Parathyroid adenoma (tissue), 2 donors: ENCODE data around the gene DDX17.
"Not testable (repeated sequence)": the region's sequence is repeated elsewhere in the genome, so short reads cannot be mapped to it uniquely, and the experiment has no call there.

ENCODE experiments used
- H2AFZ ChIP-seq: fragments of 300-600 bp; sonication (generic); one replicate; pipeline ENCODE4 v1.7.0; 2017; ENCODE audit warnings: antibody characterized with exemption, mild to moderate bottlenecking
- H3K27ac ChIP-seq: fragments of 300-600 bp; sonication (generic); one replicate; pipeline ENCODE4 v1.7.0; 2017
- H3K27me3 ChIP-seq: fragments of 300-600 bp; sonication (generic); one replicate; pipeline ENCODE4 v1.7.0; 2017; ENCODE audit warnings: low read length; ENCODE audit not compliant: control insufficient read depth, insufficient read depth
- H3K36me3 ChIP-seq: fragments of 300-600 bp; sonication (generic); one replicate; pipeline ENCODE4 v1.7.0; 2017; ENCODE audit warnings: low read length; ENCODE audit not compliant: control insufficient read depth, insufficient read depth
- H3K4me1 ChIP-seq: fragments of 300-600 bp; sonication (generic); one replicate; pipeline ENCODE4 v1.7.0; 2017; ENCODE audit warnings: control low read depth
- H3K4me2 ChIP-seq: fragments of 300-600 bp; sonication (generic); one replicate; pipeline ENCODE4 v1.7.0; 2017; ENCODE audit warnings: low read length
- H3K4me3 ChIP-seq: fragments of 300-600 bp; sonication (generic); one replicate; pipeline ENCODE4 v1.7.0; 2017; ENCODE audit warnings: low read depth, low read length
- H3K79me2 ChIP-seq: fragments of 300-600 bp; sonication (generic); one replicate; pipeline ENCODE4 v1.7.0; 2017; ENCODE audit warnings: control low read depth
- H3K9ac ChIP-seq: fragments of 300-600 bp; sonication (generic); one replicate; pipeline ENCODE4 v1.7.0; 2017; ENCODE audit warnings: mild to moderate bottlenecking
- H3K9me3 ChIP-seq: fragments of 300-600 bp; sonication (generic); one replicate; pipeline ENCODE4 v1.7.0; 2017; ENCODE audit warnings: low read length; ENCODE audit not compliant: control insufficient read depth
- CTCF ChIP-seq: fragments of 300-600 bp; sonication (generic); IDR thresholded peaks from one replicate; pipeline ENCODE4 v1.7.0; 2017; ENCODE audit warnings: antibody characterized with exemption, mild to moderate bottlenecking
- donor health status: primary hyperparathyroidism.

Gene DDX17

DNA sequence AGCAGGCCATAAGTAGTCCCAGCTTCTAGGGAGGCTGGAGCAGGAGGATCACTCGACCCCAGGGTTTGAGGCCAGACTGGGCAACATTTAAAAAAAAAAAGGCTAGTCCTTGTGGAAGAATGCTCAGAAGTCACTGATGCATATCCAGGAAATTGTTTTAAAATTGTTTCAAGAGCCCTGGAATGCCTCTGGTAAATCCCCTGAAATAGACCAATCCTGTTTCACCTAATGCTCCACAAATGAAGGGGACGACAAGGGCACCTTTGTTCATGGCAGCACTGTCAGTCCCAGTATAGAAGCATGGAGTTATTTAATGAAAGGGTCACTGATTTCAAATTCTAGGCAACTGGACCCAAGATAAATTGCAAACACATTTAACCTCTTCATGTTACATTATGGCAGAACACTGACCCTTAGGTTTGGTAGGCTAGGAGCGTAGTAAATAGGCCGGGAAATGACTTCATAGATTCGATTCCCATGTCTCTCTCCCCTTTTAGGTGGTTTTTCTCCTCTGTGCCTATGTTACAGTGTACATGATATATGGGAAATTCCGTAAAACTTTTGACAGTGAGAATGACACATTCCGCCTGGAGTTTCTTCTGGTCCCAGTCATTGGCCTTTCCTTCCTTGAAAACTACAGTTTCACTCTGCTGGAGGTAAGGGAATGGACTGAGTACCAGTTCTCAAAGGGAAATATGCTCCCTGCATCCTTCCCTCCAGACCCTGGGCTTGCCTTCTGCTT, 26.8 kb downstream of the DDX17 start:
- Histone ChIP-seq H3K27ac (no peak overlapping the region), H3K9ac (no peak overlapping the region), H3K4me1 (no peaks in the 10 kb centered on the region), H3K4me3 (no peak overlapping the region), H2AFZ (no peak overlapping the region), H3K4me2 (no peak overlapping the region), H3K79me2 (no peaks in the 10 kb centered on the region), H3K36me3 (no peaks in the 10 kb centered on the region), H3K27me3 (no peaks in the 10 kb centered on the region), H3K9me3 (no peaks in the 10 kb centered on the region)
- TF ChIP-seq CTCF = no peak

- no peaks in the 10 kb centered on the region for H3K36me3 ChIP-seq
- no peak overlapping the region for H3K27ac ChIP-seq
- H2AFZ ChIP-seq = no peak overlapping the region
- no peaks in the 10 kb centered on the region for H3K79me2 ChIP-seq
- H3K4me1 ChIP-seq = no peaks in the 10 kb centered on the region
- H3K4me3 ChIP-seq = no peak overlapping the region
- no peaks in the 10 kb centered on the region for H3K9me3 ChIP-seq
- no peaks in the 10 kb centered on the region for H3K27me3 ChIP-seq
- no peak for TF ChIP-seq CTCF
- H3K4me2 ChIP-seq = no peak overlapping the region
- no peak overlapping the region for H3K9ac ChIP-seq
Measured at GRCh38 chr22:38477585-38477984, 28.5 kb downstream of the DDX17 start.

GRCh38 chr22:38474003-38474607, 32.0 kb downstream of the DDX17 start:
- no peak for TF ChIP-seq CTCF
- H2AFZ ChIP-seq = no peak overlapping the region
- no peaks in the 10 kb centered on the region for H3K36me3 ChIP-seq
- H3K9ac ChIP-seq = no peak overlapping the region
- no peaks in the 10 kb centered on the region for H3K27me3 ChIP-seq
- no peak overlapping the region for H3K4me2 ChIP-seq
- no peaks in the 10 kb centered on the region for H3K79me2 ChIP-seq
- H3K27ac ChIP-seq = no peak overlapping the region
- no peak overlapping the region for H3K4me3 ChIP-seq
- H3K9me3 ChIP-seq = no peaks in the 10 kb centered on the region
- H3K4me1 ChIP-seq = no peaks in the 10 kb centered on the region

DNA sequence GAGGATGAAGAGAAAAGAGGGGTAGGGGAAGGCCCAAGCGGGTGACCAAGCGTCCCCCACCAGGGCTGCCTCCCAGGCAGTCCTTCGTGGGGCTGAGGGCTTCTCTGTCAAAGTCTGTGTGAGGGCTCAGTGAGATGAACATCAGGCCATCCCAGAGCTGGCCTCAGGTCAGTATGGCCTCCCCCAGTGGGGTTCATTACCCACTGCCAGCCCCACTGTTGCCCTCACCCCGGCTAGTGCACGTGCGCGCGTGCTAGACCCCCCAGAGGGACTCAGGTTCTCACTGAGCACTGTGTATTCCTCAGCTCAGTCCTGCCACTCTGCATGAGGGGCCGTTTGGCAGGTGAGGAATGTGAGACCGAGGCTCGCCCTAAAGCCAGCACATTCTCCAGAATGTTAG, 34.9 kb downstream of the DDX17 start:
- no peaks in the 10 kb centered on the region for H3K9me3 ChIP-seq
- H3K79me2 ChIP-seq = no peaks in the 10 kb centered on the region
- no peak overlapping the region for H3K4me3 ChIP-seq
- no peaks in the 10 kb centered on the region for H3K4me1 ChIP-seq
- H3K36me3 ChIP-seq = no peaks in the 10 kb centered on the region
- H3K4me2 ChIP-seq = no peak overlapping the region
- no peak overlapping the region for H2AFZ ChIP-seq
- no peak for TF ChIP-seq CTCF
- no peak overlapping the region for H3K9ac ChIP-seq
- H3K27me3 ChIP-seq = no peaks in the 10 kb centered on the region
- no peak overlapping the region for H3K27ac ChIP-seq

GRCh38 chr22:38470179-38470578, 35.9 kb downstream of the DDX17 start:
- not testable (repeated sequence) for H3K36me3 ChIP-seq, H3K4me3 ChIP-seq

More at GRCh38 chr22:38470179-38470578, 35.9 kb downstream of the DDX17 start:
- H3K27ac ChIP-seq, H3K79me2 ChIP-seq, H2AFZ ChIP-seq, H3K4me2 ChIP-seq, H3K9ac ChIP-seq, H3K9me3 ChIP-seq, H3K27me3 ChIP-seq, H3K4me1 ChIP-seq: not testable (repeated sequence)
